Measurements from ENCODE around the gene TANGO6.

DNA sequence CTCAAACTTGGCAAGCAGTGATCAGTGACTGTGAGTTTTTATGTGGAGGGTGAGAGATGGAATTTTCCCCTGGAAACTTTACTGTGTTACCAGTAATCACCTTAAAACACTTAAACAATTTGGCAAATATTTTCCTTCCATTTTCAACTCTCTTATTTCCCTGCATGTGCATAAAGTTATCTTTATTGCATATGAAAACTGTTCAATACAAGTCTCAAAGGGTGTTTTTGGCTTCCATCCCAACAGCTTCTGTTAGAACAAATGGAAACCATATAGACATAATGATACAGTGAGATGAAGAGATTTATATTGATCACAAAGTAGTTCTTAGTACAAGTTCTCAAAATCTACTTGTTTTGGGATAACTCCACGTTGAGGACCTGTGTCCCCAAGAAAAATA is 36.4 kb upstream of the TANGO6 start:
- TF ChIP-seq EGR1 (IDR thresholded peaks at IDR 0.05; ENCODE audit: borderline replicate concordance, low read depth, low read length) (no peak), YY1 (IDR thresholded peaks at IDR 0.05; ENCODE audit: low read depth, low read length) (no peak)
- TF ChIP-seq, protein P1, sequence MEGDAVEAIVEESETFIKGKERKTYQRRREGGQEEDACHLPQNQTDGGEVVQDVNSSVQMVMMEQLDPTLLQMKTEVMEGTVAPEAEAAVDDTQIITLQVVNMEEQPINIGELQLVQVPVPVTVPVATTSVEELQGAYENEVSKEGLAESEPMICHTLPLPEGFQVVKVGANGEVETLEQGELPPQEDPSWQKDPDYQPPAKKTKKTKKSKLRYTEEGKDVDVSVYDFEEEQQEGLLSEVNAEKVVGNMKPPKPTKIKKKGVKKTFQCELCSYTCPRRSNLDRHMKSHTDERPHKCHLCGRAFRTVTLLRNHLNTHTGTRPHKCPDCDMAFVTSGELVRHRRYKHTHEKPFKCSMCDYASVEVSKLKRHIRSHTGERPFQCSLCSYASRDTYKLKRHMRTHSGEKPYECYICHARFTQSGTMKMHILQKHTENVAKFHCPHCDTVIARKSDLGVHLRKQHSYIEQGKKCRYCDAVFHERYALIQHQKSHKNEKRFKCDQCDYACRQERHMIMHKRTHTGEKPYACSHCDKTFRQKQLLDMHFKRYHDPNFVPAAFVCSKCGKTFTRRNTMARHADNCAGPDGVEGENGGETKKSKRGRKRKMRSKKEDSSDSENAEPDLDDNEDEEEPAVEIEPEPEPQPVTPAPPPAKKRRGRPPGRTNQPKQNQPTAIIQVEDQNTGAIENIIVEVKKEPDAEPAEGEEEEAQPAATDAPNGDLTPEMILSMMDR (IDR thresholded peaks at IDR 0.05; ENCODE audit: control extremely low read depth in 1 of 3, insufficient read depth in 1 of 3, low read depth in 1 of 3, low read length in 3 of 3) = no peak
